CD4-positive, alpha-beta T cell treated with Interleukin-4 for 4 hours (primary cell): ENCODE data around the gene HNRNPH2.

ENCODE experiments used
- DNase-seq: peaks from one replicate; pipeline ENCODE4 v3.0.0-alpha.2; 2020

HNRNPH2 gene, protein sequence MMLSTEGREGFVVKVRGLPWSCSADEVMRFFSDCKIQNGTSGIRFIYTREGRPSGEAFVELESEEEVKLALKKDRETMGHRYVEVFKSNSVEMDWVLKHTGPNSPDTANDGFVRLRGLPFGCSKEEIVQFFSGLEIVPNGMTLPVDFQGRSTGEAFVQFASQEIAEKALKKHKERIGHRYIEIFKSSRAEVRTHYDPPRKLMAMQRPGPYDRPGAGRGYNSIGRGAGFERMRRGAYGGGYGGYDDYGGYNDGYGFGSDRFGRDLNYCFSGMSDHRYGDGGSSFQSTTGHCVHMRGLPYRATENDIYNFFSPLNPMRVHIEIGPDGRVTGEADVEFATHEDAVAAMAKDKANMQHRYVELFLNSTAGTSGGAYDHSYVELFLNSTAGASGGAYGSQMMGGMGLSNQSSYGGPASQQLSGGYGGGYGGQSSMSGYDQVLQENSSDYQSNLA

DNA sequence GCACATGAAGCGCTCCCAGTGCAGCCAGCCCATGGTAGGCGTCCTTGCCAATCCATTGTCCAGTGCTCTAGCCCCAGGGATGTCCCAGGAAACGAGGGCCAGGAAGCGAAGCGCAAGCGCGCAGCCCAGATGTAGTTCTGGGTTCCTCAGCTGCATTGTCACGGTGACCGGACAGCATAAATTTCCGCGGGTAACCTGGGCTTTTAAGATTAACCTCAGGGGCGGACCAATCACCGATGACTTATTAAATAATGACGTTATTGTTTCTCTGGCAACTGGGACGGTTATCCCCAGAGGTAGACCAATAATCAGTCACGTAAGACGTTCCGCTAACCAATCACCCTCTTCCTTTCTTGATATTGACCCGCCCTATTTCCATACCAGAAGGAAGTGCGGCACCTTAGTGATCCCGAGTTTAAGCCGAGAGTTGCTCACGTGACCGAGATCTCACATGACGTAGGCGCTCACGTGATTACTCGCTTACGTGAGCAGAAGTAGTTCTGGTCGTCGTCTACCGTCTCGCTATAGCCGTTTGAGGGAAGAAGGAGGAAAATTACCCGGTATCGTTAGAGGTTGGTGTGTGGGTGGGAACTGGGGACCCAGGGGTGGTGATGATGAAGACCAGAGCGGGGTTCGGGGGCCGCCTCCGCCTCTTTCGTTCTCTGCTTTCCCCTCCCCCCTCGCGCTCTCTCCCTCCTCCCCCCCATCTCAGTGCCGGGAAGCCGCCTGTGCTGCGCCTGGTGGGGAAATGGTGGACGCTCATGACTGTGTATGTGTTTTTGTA is at the start of gene HNRNPH2, which contains the start of gene GLA:
HNRNPH2 (plus strand) TSS at position 475 of the 784 bp plus-strand sequence. CDS start 3,767 bp downstream, outside the sequence.
GLA (minus strand) TSS at position 178 of the 784 bp plus-strand sequence; CDS start at position 156, 22 bp downstream.
- peak; percentile 97 for DNase-seq

DNA sequence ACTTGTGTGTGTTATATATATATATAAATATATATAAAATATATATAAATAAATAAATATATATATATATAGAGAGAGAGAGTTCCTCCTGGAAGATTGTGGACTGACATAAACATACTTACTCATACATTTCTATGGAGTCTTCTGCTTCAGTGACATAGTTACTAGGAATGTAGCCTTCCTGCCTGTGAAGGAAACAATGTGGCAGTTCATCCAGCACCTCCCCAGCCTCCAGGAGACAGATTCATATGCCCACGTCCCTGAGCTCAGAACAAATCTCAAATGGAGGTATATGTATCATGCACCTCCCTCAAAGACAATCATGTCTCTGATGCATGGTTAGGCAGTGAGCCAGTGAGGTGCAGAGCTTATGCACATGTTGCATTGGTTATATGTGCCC is 48.1 kb upstream of the HNRNPH2 start:
- no peak for DNase-seq

GRCh38 chrX:101360390-101360789 is 47.6 kb upstream of the HNRNPH2 start:
- DNase-seq: no peak

DNA sequence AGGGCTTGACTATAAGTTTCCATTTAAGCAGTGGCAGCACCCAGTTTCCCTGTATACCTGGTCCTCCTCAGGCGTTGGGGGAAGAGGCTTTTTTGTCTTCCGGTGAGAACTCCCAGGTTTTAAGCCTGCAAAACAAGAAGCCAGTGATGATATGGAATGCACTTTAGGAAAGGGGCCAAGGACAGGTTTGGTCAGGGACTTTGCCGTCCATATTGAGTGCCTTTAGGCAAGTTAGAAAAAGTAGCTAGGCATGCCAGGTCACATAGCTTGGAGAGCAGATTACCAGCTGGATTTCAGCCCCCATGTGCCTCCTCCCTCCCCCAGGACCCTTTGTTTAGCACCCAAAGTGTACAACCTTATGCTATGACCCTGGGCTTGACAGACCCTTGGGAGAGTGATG is 45.9 kb upstream of the HNRNPH2 start:
- DNase-seq: no peak

DNA sequence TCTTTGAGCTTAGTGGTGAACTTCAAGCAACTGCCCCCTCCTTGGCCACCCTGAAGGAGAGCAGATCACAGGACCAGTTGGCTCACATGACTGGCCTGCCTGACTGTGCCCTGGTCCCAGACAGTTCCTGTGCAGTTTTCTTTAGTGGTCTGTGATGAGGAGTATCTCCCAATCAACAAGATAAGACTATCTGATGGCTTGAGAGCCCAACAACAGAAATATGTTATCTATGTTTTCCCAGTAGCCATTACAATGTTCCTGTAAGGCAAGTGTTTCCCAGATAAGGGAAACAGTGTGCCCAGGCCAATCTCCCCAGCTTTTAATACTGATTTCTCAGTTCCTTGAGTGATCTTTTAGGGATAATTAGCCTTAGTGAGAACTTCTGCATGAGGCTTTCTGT is 45.3 kb upstream of the HNRNPH2 start:
- DNase-seq: no peak

GRCh38 chrX:101365301-101365795 is 42.7 kb upstream of the HNRNPH2 start:
- DNase-seq: no peak

GRCh38 chrX:101368800-101369199 is 39.2 kb upstream of the HNRNPH2 start:
- no peak for DNase-seq

GRCh38 chrX:101369687-101370086 is 38.3 kb upstream of the HNRNPH2 start:
- DNase-seq: no peak

DNA sequence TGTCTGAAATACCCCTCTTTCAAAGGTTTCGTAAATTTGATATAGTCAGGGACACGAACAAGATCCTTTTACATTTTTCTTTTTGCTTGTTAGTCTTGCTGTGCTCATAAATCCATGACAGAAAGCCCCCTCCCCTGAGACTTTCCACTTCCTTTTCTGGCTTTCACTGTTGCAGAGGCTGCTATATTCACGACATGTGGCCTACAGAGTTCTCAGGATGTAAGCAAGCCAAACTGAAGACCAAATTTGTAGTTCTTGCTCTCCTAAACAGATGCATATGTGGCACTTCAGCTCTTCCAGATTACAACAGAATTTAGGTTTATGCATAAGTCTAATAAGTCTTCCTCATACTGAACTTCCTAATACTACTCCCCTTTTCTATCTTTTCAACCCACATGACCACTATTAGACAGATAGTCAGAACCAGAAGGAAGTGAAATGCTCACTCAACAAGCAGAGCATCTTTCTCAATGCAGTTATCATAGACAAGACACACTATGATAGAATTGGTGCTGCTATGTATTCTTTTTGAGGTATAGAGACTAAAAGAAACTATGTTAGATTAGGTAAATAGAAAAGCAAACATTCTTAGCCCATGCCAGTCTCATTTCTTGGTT is 37.0 kb upstream of the HNRNPH2 start:
- no peak for DNase-seq

DNA sequence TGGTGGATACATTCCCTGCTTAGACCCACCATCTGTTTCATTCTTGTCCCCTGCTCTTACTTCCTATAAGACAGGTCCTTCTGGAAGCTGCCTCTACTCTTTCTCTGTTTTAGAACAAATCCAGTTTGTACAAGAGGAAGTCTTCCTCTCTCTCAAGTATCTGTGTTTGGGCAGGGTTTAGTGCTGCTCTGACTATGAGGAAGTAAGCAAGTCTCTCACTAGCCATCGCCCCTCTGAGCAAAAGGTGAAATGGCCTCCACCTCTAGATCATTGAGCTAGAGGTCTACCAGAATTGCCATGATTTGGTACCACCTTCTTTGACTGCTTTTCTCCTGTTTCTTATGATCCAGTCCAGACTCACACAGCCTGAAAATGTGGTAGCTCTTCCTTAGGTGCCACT is 30.5 kb upstream of the HNRNPH2 start:
- no peak for DNase-seq

GRCh38 chrX:101383679-101384205 is 24.3 kb upstream of the HNRNPH2 start:
- no peak for DNase-seq

GRCh38 chrX:101385026-101385684 is 22.9 kb upstream of the HNRNPH2 start:
- no peak for DNase-seq

GRCh38 chrX:101385795-101386541 is 22.1 kb upstream of the HNRNPH2 start, which contains the start of gene BTK:
TSS of gene BTK (minus strand) at chrX:101386191. CDS start at chrX:101375284, 10,907 bp downstream.
- DNase-seq: no peak

GRCh38 chrX:101386542-101386885 is 21.5 kb upstream of the HNRNPH2 start:
- DNase-seq: no peak

GRCh38 chrX:101388604-101389003 is 19.4 kb upstream of the HNRNPH2 start:
- DNase-seq: no peak

DNA sequence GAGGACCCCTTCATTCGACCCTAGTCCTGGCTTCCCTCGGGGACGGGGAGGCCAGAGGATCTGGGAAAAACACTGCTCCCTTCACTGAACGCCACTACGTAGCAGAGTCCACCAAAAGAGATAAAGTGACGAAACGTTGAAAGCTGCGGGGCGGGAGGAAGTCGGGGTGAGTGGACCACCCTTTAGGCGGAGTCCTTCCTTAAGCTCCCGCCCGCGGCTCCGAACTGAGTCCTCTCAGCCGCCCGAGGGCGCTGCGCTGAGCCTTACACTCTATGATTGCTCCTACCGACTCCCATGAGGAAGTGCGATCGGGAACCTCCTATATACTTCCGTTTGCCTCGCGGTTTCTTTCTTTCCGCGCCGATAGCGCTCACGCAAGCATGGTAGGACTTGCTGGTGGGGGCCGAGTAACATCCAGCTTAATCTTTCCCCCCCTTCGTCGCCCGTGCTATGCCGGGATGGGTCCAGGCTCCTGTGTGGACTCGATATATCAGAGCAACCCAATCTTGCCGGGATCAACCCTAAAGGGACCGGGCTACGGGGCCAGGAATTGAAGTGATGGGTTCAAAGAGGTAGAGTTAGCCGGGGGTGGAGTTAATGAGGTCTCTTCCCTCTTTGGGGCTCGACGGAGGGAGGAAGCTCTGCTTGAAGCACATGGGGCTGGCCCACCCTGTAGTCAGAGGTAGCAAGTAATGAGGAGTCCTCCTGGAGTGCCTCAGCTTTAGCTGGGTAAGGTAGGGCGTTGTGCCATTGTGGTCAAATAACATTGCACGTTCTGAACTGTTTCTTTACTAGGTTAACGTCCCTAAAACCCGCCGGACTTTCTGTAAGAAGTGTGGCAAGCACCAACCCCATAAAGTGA is 17.1 kb upstream of the HNRNPH2 start, which contains the start of gene RPL36A:
RPL36A (plus strand) TSS at position 348 of the 862 bp plus-strand sequence; CDS start at position 381, 33 bp downstream.
- peak; percentile 83 for DNase-seq

GRCh38 chrX:101391831-101392230 is 16.2 kb upstream of the HNRNPH2 start:
- DNase-seq: no peak

GRCh38 chrX:101393530-101394305 is 14.3 kb upstream of the HNRNPH2 start:
- DNase-seq: no peak

GRCh38 chrX:101394372-101394771 is 13.7 kb upstream of the HNRNPH2 start:
- no peak for DNase-seq

DNA sequence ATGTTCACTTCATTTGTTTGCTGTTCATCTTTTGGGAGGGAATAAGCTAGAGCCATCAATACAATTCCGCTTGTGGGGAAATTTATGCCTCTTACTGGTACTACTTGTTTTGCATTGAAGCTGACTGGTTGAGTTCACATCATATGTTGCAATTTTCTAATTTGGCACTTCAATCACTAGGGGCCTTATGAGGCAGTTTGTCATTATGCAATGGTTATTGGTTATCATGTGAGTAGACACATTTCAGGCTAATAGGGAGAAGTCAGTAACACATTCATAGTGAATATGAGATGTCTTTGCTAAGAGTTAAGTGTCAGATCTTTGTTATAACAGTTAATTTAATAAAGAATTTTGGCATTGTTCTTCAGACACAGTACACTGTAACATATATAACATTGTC is 12.2 kb upstream of the HNRNPH2 start:
- no peak for DNase-seq
